Sigmoid colon (tissue), 7 donors: Measurements from ENCODE around the gene KIF12. TPM values are rescaled to one million over a fixed set of nuclear protein-coding genes. Genes with fewer than 3 reads are reported as not detected.

Source experiments
- DNase-seq: peaks from one replicate; pipeline ENCODE4 v3.0.0-alpha.2; 2019
- H3K27ac ChIP-seq, 4 donors: fragments of 200-600 bp; sonication (generic); one replicate each; pipeline ENCODE4 v1.5.1; 2016 to 2019; ENCODE audit warnings: mild to moderate bottlenecking in 1 of 4
- H3K27me3 ChIP-seq, 3 donors: fragments of 200-600 bp; sonication (generic); one replicate each; pipeline ENCODE4 v1.5.1; 2019; ENCODE audit warnings: mild to moderate bottlenecking in 1 of 3
- H3K36me3 ChIP-seq, 4 donors: fragments of 200-600 bp; sonication (generic); one replicate each; pipeline ENCODE4 v1.5.1; 2016 to 2019
- H3K4me1 ChIP-seq, 4 donors: fragments of 200-600 bp; sonication (generic); one replicate each; pipeline ENCODE4 v1.5.1; 2017 to 2019
- H3K4me3 ChIP-seq, 4 donors: fragments of 200-600 bp; sonication (generic); one replicate each; pipeline ENCODE4 v1.5.1; 2017 to 2019; ENCODE audit warnings: mild to moderate bottlenecking in 2 of 4, moderate library complexity in 1 of 4
- H3K9me3 ChIP-seq, 4 donors: fragments of 200-600 bp in 3 of 4; sonication (generic) in 3 of 4; one replicate each; pipeline versions ENCODE4 v1.5.1 to v1.6.1; 2013 to 2019
- EP300 ChIP-seq, 4 donors: sonication (generic); formaldehyde crosslinking; IDR thresholded peaks; one replicate each; pipeline ENCODE4 v1.6.1; 2017; ENCODE audit warnings: antibody characterized with exemption in 4 of 4
- POLR2A ChIP-seq, 2 donors: fragments of 450-650 bp; IDR thresholded peaks; one replicate each; pipeline ENCODE4 v1.6.1; 2016; ENCODE audit warnings: antibody characterized with exemption in 2 of 2, mild to moderate bottlenecking in 2 of 2, moderate library complexity in 2 of 2
- POLR2AphosphoS5 ChIP-seq, 4 donors: sonication (generic); formaldehyde crosslinking; IDR thresholded peaks; one replicate each; pipeline ENCODE4 v1.6.1; 2017; ENCODE audit warnings: antibody characterized with exemption in 4 of 4
- WGBS, 2 donors: extraction: QIAGEN DNeasy Blood & Tissue Kit; methylation state at CpG; one replicate each; pipeline ENCODE4 v1.1.7; 2013; 5-methylcytosine and 5-hydroxymethylcytosine counted together
- intact Hi-C: fragments of 100-400 bp; cut with DNase I; formaldehyde crosslinking; loops from one replicate; pipeline ENCODE4 v1.15.1; 2023
- polyA plus RNA-seq, 3 donors: library from polyadenylated mRNA; stranded (reverse); fragments of 200-250 nt; gene quantifications; one replicate each; pipeline ENCODE4 v1.2.3, GENCODE V29; 2013
- total RNA-seq, 4 donors: library from RNA; depleted of rRNA; stranded (reverse); fragments of >200 nt; gene quantifications; one replicate each; pipeline ENCODE4 v1.1.0, GENCODE V29; 2016
- TF ChIP-seq, protein P1 (sequence below), 4 experiments: fragments of 450-650 bp in 3 of 4; fragments of 200-600 bp in 1 of 4; IDR thresholded peaks; one replicate each; pipeline ENCODE4 v1.5.1; 2016 to 2019; ENCODE audit warnings: antibody characterized with exemption in 4 of 4, mild to moderate bottlenecking in 3 of 4, moderate library complexity in 2 of 4
- donor health status: healthy with polysubstance abuse.
- donor health status: Bipolar disorder and iron deficiency.
- donor health status: healthy.

KIF12 gene
- total and polyA plus RNA-seq, 7 donors: 1.4 to 6.9 (median 3.7) TPM; not detected in 3

DNA sequence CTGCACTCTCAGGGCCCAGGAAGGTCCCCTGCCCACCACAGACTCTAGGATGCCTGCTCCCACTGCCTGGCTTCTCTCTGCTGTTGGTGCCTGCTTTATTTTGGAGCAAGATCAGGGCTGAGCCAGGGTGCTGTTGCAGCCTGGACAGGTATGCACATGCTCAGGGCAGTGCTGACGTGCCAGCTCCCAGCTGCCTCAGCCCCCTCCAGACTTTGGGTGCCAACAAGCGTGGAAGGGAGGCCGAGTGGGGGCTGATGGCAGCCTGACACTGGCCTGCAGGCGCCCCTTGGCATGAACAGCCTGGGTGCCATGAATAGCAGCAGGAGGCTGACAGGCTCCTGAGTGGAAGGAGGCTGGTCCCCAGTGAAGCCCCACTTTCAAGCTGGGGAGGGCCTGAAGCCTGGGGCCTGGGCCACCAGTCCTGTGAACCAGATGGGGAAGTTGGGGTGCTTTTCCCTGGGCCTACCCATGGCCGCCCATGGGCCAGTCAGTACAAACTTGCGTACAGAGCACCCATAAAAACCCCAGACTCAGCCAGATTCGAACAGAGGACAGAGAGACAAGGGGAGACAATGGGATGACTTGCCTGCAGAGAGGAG, 27.8 kb downstream of the KIF12 start:
- H3K9me3 ChIP-seq: no peaks in the 10 kb centered on the region
- WGBS, 2 donors: 81 to 94% methylated on average over 7 of the region's 7 CpGs
- no peak for TF ChIP-seq POLR2A (IDR thresholded peaks at IDR 0.05)
- TF ChIP-seq EP300 (IDR thresholded peaks at IDR 0.05): no peak
- TF ChIP-seq POLR2AphosphoS5 (IDR thresholded peaks at IDR 0.05): no peak
- TF ChIP-seq, protein P1, sequence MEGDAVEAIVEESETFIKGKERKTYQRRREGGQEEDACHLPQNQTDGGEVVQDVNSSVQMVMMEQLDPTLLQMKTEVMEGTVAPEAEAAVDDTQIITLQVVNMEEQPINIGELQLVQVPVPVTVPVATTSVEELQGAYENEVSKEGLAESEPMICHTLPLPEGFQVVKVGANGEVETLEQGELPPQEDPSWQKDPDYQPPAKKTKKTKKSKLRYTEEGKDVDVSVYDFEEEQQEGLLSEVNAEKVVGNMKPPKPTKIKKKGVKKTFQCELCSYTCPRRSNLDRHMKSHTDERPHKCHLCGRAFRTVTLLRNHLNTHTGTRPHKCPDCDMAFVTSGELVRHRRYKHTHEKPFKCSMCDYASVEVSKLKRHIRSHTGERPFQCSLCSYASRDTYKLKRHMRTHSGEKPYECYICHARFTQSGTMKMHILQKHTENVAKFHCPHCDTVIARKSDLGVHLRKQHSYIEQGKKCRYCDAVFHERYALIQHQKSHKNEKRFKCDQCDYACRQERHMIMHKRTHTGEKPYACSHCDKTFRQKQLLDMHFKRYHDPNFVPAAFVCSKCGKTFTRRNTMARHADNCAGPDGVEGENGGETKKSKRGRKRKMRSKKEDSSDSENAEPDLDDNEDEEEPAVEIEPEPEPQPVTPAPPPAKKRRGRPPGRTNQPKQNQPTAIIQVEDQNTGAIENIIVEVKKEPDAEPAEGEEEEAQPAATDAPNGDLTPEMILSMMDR (IDR thresholded peaks at IDR 0.05): no peak
- no peak overlapping the region for H3K27ac ChIP-seq
- peaks cover 0 to 10% (median 8%) of the 10 kb centered on the region in 4 donors for H3K4me1 ChIP-seq
- peak; percentile 42 for DNase-seq
- no peak overlapping the region for H3K4me3 ChIP-seq
- H3K36me3 ChIP-seq: no peaks in the 10 kb centered on the region
- intact Hi-C loops: no loop called here
- peaks cover 0 to 1% (median 0%) of the 10 kb centered on the region in 3 donors for H3K27me3 ChIP-seq

DNA sequence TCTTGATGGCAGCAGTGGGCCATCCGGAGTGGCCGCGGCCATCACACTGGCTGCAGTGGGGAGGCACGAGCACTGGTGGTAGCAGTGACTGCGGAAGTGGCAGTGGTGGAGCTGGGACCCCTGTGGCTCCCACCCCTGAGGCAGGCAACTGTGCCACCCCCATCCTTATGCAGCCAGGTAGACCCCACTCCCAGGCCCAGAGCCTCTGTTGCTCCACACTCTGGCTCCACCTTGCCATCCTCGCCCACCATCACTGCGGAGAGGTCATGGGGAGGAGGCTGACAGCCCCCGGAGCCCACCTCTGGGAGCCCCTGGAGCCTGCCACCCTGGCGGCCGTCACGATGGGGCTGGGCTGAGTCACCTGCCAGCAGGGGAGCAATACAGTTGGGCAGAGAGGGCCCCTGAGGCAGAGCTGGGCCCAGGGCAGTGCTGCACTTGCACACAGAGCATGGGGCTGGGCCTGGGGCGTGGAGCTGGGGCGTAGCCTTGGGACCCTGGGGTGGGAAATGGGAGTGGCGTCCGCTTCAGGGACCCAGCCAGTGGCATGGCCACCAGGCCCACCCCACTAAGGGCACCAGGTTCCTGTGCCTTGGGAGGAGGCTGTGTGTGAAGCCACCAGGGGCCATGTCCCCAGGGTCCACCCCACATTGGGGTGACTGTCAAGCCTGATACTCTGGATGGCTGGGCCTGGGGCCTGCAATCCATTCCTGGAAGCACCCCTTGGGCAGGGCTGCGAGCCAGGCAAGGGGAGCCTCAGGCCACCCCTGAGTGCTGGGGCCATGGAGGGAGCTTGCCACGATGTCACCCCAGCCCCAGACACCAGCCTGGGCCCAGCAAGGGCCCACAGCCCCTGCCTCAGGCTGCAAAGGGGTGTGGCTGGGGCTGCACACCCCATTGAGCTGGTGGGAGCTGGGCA, 28.6 kb downstream of the KIF12 start:
- H3K27me3 ChIP-seq: peaks cover 0 to 10% (median 0%) of the 10 kb centered on the region in 3 donors
- no peaks in the 10 kb centered on the region for H3K36me3 ChIP-seq
- peaks cover 0 to 10% (median 8%) of the 10 kb centered on the region in 4 donors for H3K4me1 ChIP-seq
- no peak for TF ChIP-seq EP300 (IDR thresholded peaks at IDR 0.05)
- no peak for TF ChIP-seq POLR2A (IDR thresholded peaks at IDR 0.05)
- DNase-seq: peak; percentile 51
- 52 to 74% methylated on average over 17 of the region's 17 CpGs for WGBS, 2 donors
- intact Hi-C loops: no loop called here
- no peak overlapping the region for H3K27ac ChIP-seq
- H3K9me3 ChIP-seq: no peaks in the 10 kb centered on the region
- H3K4me3 ChIP-seq: no peak overlapping the region

DNA sequence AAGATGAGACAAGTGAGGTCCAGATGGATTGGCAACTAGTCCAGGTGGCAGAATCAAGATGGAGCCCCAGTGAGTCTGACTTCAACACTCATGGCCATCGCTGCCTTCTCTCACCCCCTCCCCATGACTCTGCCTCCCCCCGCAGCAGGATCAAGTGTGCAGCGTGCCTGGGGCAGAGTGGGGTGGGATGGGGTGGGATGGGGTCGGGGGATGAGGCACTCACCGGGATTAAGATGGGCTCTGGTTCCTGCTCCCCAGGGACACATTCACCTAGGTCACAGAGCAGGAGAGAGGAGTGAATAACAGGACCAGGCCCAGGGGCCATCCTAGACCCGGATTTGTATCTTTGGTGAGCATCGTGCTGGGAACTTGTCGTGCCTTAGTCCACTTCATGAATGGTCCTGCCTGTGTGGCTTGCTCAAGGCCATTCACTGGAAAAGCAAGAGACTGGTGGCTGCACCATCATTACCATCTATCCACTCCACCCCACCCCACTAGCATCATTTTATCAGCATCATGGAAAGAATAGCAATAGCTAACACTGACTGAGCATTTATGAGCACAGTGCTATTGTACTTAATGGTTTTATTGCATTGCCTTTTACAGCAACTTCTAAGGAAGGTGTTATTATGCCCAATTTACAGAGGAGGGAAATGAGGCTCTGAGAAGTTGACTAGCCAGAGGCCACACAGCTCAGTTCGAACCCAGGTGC, 29.5 kb downstream of the KIF12 start:
- WGBS, 2 donors: 43 to 73% methylated on average over 9 of the region's 9 CpGs
- TF ChIP-seq EP300 (IDR thresholded peaks at IDR 0.05) (no peak), POLR2A (IDR thresholded peaks at IDR 0.05) (no peak), POLR2AphosphoS5 (IDR thresholded peaks at IDR 0.05) (no peak)
- TF ChIP-seq, protein P1 (IDR thresholded peaks at IDR 0.05): no peak
- Histone ChIP-seq H3K9me3 (no peaks in the 10 kb centered on the region), H3K27ac (no peak overlapping the region), H3K27me3 (peaks cover 0 to 15% (median 0%) of the 10 kb centered on the region in 3 donors), H3K36me3 (no peaks in the 10 kb centered on the region), H3K4me3 (no peak overlapping the region), H3K4me1 (peaks cover 0 to 10% (median 8%) of the 10 kb centered on the region in 4 donors)
- intact Hi-C loops: no loop called here
- peak; percentile 30 for DNase-seq

DNA sequence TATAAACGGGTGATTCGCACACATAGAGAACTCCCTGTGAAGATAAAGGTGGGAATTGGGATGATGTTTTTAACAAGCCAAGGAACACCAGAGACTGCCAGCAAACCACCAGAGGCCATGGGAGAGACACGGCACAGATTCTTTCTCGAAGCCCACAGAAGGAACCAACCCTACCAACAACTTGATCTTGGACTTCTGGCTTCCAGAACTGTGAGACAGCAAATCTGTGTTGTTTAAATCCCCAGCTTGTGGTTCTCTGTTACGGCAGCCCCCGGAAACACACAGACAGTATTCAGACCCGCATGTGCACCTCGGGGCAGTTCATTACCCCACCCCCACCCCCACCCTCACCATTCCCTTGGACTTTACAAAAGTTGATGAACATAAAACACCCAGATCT, 33.8 kb downstream of the KIF12 start:
- H3K27me3 ChIP-seq: peaks cover 0 to 19% (median 0%) of the 10 kb centered on the region in 3 donors
- H3K27ac ChIP-seq: no peak overlapping the region
- 89 to 94% methylated on average over 8 of the region's 8 CpGs for WGBS, 2 donors
- H3K9me3 ChIP-seq: no peaks in the 10 kb centered on the region
- TF ChIP-seq POLR2A (IDR thresholded peaks at IDR 0.05) (no peak), POLR2AphosphoS5 (IDR thresholded peaks at IDR 0.05) (no peak), EP300 (IDR thresholded peaks at IDR 0.05) (no peak)
- TF ChIP-seq, protein P1 (IDR thresholded peaks at IDR 0.05): no peak
- intact Hi-C loops: no loop called here
- no peak for DNase-seq
- no peaks in the 10 kb centered on the region for H3K4me1 ChIP-seq
- H3K4me3 ChIP-seq: no peak overlapping the region
- H3K36me3 ChIP-seq: no peaks in the 10 kb centered on the region
